Suprapubic skin (tissue), 3 donors: ENCODE measurements around the gene MRRF.

Experiments used
- CTCF ChIP-seq, 2 donors: fragments of 200-600 bp in 1 of 2; fragments of 450-650 bp in 1 of 2; sonication (generic) in 1 of 2; IDR thresholded peaks; one replicate each; pipeline ENCODE4 v1.5.1; 2016 to 2019; ENCODE audit warnings: antibody characterized with exemption in 2 of 2, mild to moderate bottlenecking in 1 of 2, moderate library complexity in 1 of 2
- EP300 ChIP-seq: sonication (generic); formaldehyde crosslinking; IDR thresholded peaks from one replicate; pipeline ENCODE4 v1.6.1; 2017; ENCODE audit warnings: antibody characterized with exemption
- POLR2A ChIP-seq, 2 donors: fragments of 450-650 bp; IDR thresholded peaks; one replicate each; pipeline ENCODE4 v1.6.1; 2017; ENCODE audit warnings: antibody characterized with exemption in 2 of 2, mild to moderate bottlenecking in 2 of 2, moderate library complexity in 2 of 2

GRCh38 chr9:122261469-122261881 lies 3.2 kb upstream of the MRRF start:
- TF ChIP-seq CTCF (IDR thresholded peaks at IDR 0.05) (no peak), POLR2A (IDR thresholded peaks at IDR 0.05) (no peak), EP300 (no peak)
